IMR-90 (cell line): ENCODE results near the gene SLC5A10. TPM values are rescaled to one million over a fixed set of nuclear protein-coding genes. Genes with fewer than 3 reads are reported as not detected.
"Not testable (repeated sequence)": the region's sequence is repeated elsewhere in the genome, so short reads cannot be mapped to it uniquely, and the experiment has no call there.

ENCODE experiments used
- ATAC-seq: fragments of 200-7000 bp; cut with Tn5 transposase; 2 replicates; pipeline ENCODE4 v1.9.1; 2020; ENCODE audit warnings: low read depth, mild to moderate bottlenecking, moderate library complexity
- BruUV-seq: library from RNA; stranded (reverse); fragments of 400-500 nt; replicated peaks from 2 replicates; lab custom pipeline; 2021; lab: Mats Ljungman, UMichigan
- CTCF ChIA-PET: fragments of 300-600 bp; formaldehyde crosslinking; extraction: SDS; loops from one replicate; lab custom pipeline; 2021; ENCODE audit warnings: antibody characterized with exemption; lab: Yijun Ruan, JAX
- POLR2A ChIA-PET: fragments of 300-600 bp; sonication (Branson Sonifier 250); formaldehyde crosslinking; loops from one replicate; lab custom pipeline; 2022; ENCODE audit warnings: antibody characterized with exemption; ENCODE audit not compliant: unreplicated experiment; lab: Charles Lee
- DNase-seq: peaks from one replicate; pipeline ENCODE4 v3.0.0; 2013
- H2AFZ ChIP-seq: replicated peaks from 2 replicates; pipeline ENCODE3; 2013; ENCODE audit warnings: low read length, mild to moderate bottlenecking; ENCODE audit not compliant: poor library complexity
- H2AK5ac ChIP-seq: 2 replicates; pipeline ENCODE4 v1.6.1; 2013; ENCODE audit warnings: low read depth, low read length, inconsistent platforms
- H2AK9ac ChIP-seq: replicated peaks from 2 replicates; pipeline ENCODE3; 2013; ENCODE audit warnings: mild to moderate bottlenecking, low read depth, low read length, moderate library complexity; ENCODE audit not compliant: poor library complexity
- H2BK120ac ChIP-seq: 2 replicates; pipeline ENCODE4 v1.6.1; 2013; ENCODE audit warnings: low read depth, low read length, inconsistent platforms
- H2BK15ac ChIP-seq: 3 replicates; pipeline ENCODE4 v1.6.1; 2013; ENCODE audit warnings: low read depth, low read length, inconsistent platforms
- H2BK20ac ChIP-seq: 2 replicates; pipeline ENCODE4 v1.6.1; 2013; ENCODE audit warnings: low read depth, mild to moderate bottlenecking, inconsistent platforms, low read length, moderate library complexity
- H2BK5ac ChIP-seq: 2 replicates; pipeline ENCODE4 v1.6.1; 2013; ENCODE audit warnings: mild to moderate bottlenecking, low read depth, low read length, inconsistent platforms; ENCODE audit not compliant: poor library complexity, severe bottlenecking
- H3K14ac ChIP-seq: replicated peaks from 2 replicates; pipeline ENCODE4 v1.6.1; 2013; ENCODE audit warnings: low read depth, low read length, inconsistent platforms
- H3K18ac ChIP-seq: 2 replicates; pipeline ENCODE4 v1.6.1; 2013; ENCODE audit warnings: low read depth, low read length, control low read depth
- H3K23ac ChIP-seq: 2 replicates; pipeline ENCODE4 v1.6.1; 2013; ENCODE audit warnings: low read depth, low read length, inconsistent platforms
- H3K27ac ChIP-seq: 2 replicates; pipeline ENCODE4 v1.5.1; 2013; ENCODE audit warnings: mild to moderate bottlenecking, control low read depth, low read length; ENCODE audit not compliant: insufficient read depth
- H3K27me3 ChIP-seq: 2 replicates; pipeline ENCODE4 v1.6.1; 2013; ENCODE audit warnings: low read length; ENCODE audit not compliant: control insufficient read depth, insufficient read depth
- H3K36me3 ChIP-seq: 2 replicates; pipeline ENCODE4 v1.6.1; 2013; ENCODE audit warnings: low read length, mixed read lengths; ENCODE audit not compliant: control insufficient read depth, insufficient read depth
- H3K4ac ChIP-seq: 2 replicates; pipeline ENCODE4 v1.6.1; 2013; ENCODE audit warnings: low read depth, low read length, inconsistent platforms
- H3K4me1 ChIP-seq: 2 replicates; pipeline ENCODE4 v1.6.1; 2013; ENCODE audit warnings: low read length, mixed read lengths; ENCODE audit not compliant: control insufficient read depth, insufficient read depth
- H3K4me2 ChIP-seq: 2 replicates; pipeline ENCODE4 v1.6.1; 2013; ENCODE audit warnings: low read depth, mild to moderate bottlenecking, control low read depth, low read length, moderate library complexity
- H3K4me3 ChIP-seq: 2 replicates; pipeline ENCODE4 v1.5.1; 2013; ENCODE audit warnings: low read depth, mild to moderate bottlenecking, control low read depth, low read length, moderate library complexity; ENCODE audit not compliant: insufficient read depth
- H3K56ac ChIP-seq: 2 replicates; pipeline ENCODE4 v1.6.1; 2013; ENCODE audit warnings: low read length, inconsistent platforms; ENCODE audit not compliant: insufficient read depth; ENCODE audit errors: extremely low read depth
- H3K79me1 ChIP-seq, 2 experiments: 2 replicates each; pipeline ENCODE4 v1.6.1; 2013; ENCODE audit warnings: low read length in 2 of 2, inconsistent platforms in 1 of 2, low read depth in 1 of 2
- H3K9ac ChIP-seq: 2 replicates; pipeline ENCODE4 v1.6.1; 2013; ENCODE audit warnings: low read depth, low read length, control low read depth
- H3K9me1 ChIP-seq: 2 replicates; pipeline ENCODE4 v1.6.1; 2013; ENCODE audit warnings: low read length, inconsistent platforms; ENCODE audit not compliant: insufficient read depth
- H3K9me3 ChIP-seq: 2 replicates; pipeline ENCODE4 v1.6.1; 2013; ENCODE audit warnings: low read length; ENCODE audit not compliant: control insufficient read depth, insufficient read depth
- H4K20me1 ChIP-seq: 2 replicates; pipeline ENCODE4 v1.6.1; 2013; ENCODE audit warnings: low read length, inconsistent platforms; ENCODE audit not compliant: insufficient read depth
- H4K5ac ChIP-seq: 2 replicates; pipeline ENCODE4 v1.6.1; 2013; ENCODE audit warnings: mild to moderate bottlenecking, low read depth, low read length, control low read depth
- H4K8ac ChIP-seq, 2 experiments: 2 replicates each; pipeline ENCODE4 v1.6.1; 2013; ENCODE audit warnings: low read depth in 2 of 2, low read length in 2 of 2, control low read depth in 1 of 2, inconsistent platforms in 1 of 2
- H4K91ac ChIP-seq: 2 replicates; pipeline ENCODE4 v1.6.1; 2013; ENCODE audit warnings: low read depth, low read length, inconsistent platforms; ENCODE audit not compliant: insufficient read depth
- WGBS, 2 experiments: methylation state at CpG; one replicate each; pipeline versions ENCODE4 v1.1.5 to v1.1.7; 2013; ENCODE audit warnings: missing lambda C conversion rate in 2 of 2; ENCODE audit not compliant: insufficient read length in 1 of 2; ENCODE audit errors: extremely low coverage in 2 of 2; 5-methylcytosine and 5-hydroxymethylcytosine counted together
- dilution Hi-C: fragments of 300-500 bp; cut with HindIII; formaldehyde crosslinking; loops from one replicate; pipeline ENCODE4 v1.14.3; 2018; ENCODE audit warnings: low sequenced_read_pairs; ENCODE audit not compliant: unreplicated experiment
- in situ Hi-C: fragments of 300-500 bp; cut with MboI; formaldehyde crosslinking; loops from 3 replicates; pipeline ENCODE4 v1.14.3; 2019; ENCODE audit warnings: low sequenced_read_pairs, inconsistent platforms, mixed read lengths
- intact Hi-C: fragments of 100-400 bp; cut with micrococcal nuclease; formaldehyde crosslinking; loops from 2 replicates; pipeline ENCODE4 v1.10.0; 2022
- polyA plus RNA-seq, 3 experiments: library from polyadenylated mRNA; depleted of rRNA; stranded (reverse); fragments of >200 nt; gene quantifications; 2 replicates each; pipeline ENCODE4 v1.2.3, GENCODE V29; 2012; ENCODE audit warnings: low replicate concordance in 1 of 3
- total RNA-seq: library from RNA; depleted of rRNA; stranded (reverse); fragments of >200 nt; gene quantifications from 2 replicates; pipeline ENCODE4 v1.2.3, GENCODE V29; 2012

SLC5A10 gene
- total and polyA plus RNA-seq, 2 of the 4 experiments (the other 2 are of a cell fraction) = not detected

DNA sequence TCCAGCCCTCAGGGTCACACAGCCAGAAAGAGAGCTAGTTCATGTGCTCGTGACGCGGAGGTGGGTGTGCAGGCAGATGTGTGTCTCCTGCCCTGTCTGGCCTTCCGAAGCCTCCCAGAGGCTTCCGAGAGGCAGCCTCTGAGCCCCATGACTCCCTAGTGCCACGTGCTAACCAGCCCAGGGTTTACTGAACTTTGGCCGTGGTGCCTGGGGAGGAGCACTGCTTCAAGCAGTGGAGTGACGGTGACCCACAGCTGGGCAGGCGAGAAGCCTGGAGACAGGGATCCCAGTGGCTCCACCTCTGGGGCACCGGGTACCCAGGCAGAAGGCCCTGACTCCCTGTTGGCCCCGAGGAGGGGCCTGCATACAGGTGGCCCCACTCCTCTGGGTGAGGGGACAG, 76.7 kb downstream of the SLC5A10 start:
- H2BK120ac ChIP-seq, intact Hi-C loops, H4K20me1 ChIP-seq, H2BK5ac ChIP-seq, BruUV-seq, H3K4ac ChIP-seq, H4K91ac ChIP-seq, H3K14ac ChIP-seq, POLR2A ChIA-PET, H2BK20ac ChIP-seq, H2AFZ ChIP-seq, H3K79me1 ChIP-seq, H3K4me1 ChIP-seq, in situ Hi-C loops, H3K9me3 ChIP-seq, H3K27me3 ChIP-seq, H3K27ac ChIP-seq, H3K9me1 ChIP-seq, H3K56ac ChIP-seq, H3K4me3 ChIP-seq, H3K9ac ChIP-seq, ATAC-seq, H3K4me2 ChIP-seq, H2BK15ac ChIP-seq, H2AK9ac ChIP-seq, H4K8ac ChIP-seq, H3K36me3 ChIP-seq, H3K23ac ChIP-seq, DNase-seq, H2AK5ac ChIP-seq, H3K18ac ChIP-seq, CTCF ChIA-PET, H4K5ac ChIP-seq, dilution Hi-C loops: not testable (repeated sequence)
- no CpG with 5 or more reads among the region's 11 CpGs for WGBS, 2 experiments

DNA sequence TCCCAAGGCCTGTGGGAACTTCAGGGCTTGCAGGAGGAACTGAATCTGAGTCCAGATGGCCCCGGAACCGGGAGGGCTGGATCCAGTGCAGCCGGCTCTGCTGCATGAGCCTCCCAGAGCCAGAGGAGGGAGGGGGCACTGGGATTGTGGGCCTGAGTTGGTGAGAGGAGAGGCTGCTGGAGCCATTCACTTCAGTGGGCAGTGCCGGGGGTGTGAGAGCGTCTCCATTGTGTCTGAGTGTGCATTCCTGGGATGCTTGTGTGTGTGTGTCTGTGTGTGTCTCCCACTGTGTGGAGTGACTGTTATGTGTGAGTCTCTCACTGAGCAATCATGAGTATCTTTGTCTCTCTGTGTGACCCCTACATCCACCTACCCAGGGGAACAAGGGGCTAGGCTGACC, 77.8 kb downstream of the SLC5A10 start:
- H3K9ac ChIP-seq, H4K20me1 ChIP-seq, dilution Hi-C loops, H3K36me3 ChIP-seq, BruUV-seq, H2BK120ac ChIP-seq, CTCF ChIA-PET, H2AK5ac ChIP-seq, H2BK15ac ChIP-seq, intact Hi-C loops, H3K14ac ChIP-seq, H3K27ac ChIP-seq, H2BK5ac ChIP-seq, H3K56ac ChIP-seq, H4K91ac ChIP-seq, in situ Hi-C loops, H3K4me1 ChIP-seq, H4K8ac ChIP-seq, H3K4ac ChIP-seq, H2AFZ ChIP-seq, H3K4me2 ChIP-seq, H2AK9ac ChIP-seq, H3K79me1 ChIP-seq, H3K18ac ChIP-seq, H3K9me3 ChIP-seq, H3K27me3 ChIP-seq, POLR2A ChIA-PET, H3K23ac ChIP-seq, H3K9me1 ChIP-seq, H2BK20ac ChIP-seq, H3K4me3 ChIP-seq, H4K5ac ChIP-seq, DNase-seq: not testable (repeated sequence)
- ATAC-seq = peak; percentile 61
- WGBS, 2 experiments = no CpG with 5 or more reads among the region's 5 CpGs
